ENCODE measurements around the gene PSTPIP1.

Gene PSTPIP1

DNA sequence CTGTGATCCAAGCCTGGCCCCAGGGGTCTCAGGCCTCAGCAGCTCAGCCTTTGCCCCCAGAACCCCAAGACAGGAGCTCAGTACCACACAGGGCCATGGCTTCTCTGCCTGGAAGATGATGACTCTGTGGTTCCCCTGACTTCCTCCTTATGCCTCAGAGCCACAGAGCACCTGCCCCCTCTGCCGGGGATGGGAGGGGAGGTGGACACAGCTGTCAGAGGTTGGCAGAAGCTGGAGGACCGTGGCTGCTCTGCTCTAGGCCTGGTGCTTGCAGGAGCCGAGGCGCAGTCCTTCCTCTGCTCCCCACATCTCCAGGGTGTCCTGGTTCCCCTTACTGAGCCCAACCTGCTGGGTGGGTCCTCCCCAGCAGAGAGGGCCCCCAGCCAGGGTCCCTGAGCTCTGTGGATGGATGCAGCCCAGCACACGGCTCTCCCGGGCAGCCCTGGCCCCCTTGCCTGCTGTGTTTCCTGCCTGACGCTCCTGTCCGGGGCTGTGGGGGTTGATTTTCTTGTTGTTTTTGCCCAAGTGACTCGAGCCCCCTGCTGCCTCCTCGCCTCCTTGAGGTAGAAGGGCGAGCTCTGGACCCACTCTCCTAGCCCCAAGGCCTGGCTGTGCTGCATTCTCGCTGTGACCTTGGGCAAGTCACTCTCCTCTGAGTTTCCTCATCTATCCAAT lies 36.6 kb downstream of the PSTPIP1 start:
- no peak overlapping the region for H3K4me3 ChIP-seq (ENCODE audit: low read depth, low read length)
- DNase-seq (ENCODE audit: low read depth): no peak
- TF ChIP-seq, protein P1, sequence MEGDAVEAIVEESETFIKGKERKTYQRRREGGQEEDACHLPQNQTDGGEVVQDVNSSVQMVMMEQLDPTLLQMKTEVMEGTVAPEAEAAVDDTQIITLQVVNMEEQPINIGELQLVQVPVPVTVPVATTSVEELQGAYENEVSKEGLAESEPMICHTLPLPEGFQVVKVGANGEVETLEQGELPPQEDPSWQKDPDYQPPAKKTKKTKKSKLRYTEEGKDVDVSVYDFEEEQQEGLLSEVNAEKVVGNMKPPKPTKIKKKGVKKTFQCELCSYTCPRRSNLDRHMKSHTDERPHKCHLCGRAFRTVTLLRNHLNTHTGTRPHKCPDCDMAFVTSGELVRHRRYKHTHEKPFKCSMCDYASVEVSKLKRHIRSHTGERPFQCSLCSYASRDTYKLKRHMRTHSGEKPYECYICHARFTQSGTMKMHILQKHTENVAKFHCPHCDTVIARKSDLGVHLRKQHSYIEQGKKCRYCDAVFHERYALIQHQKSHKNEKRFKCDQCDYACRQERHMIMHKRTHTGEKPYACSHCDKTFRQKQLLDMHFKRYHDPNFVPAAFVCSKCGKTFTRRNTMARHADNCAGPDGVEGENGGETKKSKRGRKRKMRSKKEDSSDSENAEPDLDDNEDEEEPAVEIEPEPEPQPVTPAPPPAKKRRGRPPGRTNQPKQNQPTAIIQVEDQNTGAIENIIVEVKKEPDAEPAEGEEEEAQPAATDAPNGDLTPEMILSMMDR (IDR thresholded peaks at IDR 0.05; ENCODE audit: control insufficient read depth, extremely low read depth, insufficient read depth): no peak

DNA sequence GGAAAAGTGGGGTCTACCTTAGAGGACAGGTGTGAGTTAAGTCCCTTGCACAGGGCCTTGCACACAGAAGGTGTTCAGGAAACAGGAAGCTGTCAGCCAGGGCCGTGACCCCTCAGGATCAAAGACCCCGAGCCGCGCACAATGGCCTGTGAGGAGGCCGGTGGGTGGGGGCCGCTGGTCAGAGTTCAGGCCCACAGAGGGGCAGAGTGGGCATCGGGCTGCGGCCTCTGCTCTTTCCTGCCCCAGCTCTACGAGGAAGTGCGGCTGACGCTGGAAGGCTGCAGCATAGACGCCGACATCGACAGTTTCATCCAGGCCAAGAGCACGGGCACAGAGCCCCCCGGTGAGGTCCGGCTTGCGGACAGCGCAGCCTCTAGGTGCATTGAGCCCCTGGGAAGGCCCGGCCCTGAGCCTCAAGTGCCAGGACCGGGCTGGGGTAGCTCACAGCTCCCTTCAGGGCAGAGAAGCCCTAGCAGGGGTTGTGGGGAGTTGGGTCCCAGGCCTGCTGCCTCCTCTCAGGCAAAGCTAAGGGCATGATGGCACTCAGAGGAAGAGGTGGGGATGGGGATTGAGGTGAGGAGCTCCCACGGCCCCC lies 37.2 kb downstream of the PSTPIP1 start:
- DNase-seq (ENCODE audit: low read depth): no peak
- TF ChIP-seq, protein P1 (IDR thresholded peaks at IDR 0.05; ENCODE audit: control insufficient read depth, extremely low read depth, insufficient read depth): no peak
- H3K4me3 ChIP-seq (ENCODE audit: low read depth, low read length): no peak overlapping the region

DNA sequence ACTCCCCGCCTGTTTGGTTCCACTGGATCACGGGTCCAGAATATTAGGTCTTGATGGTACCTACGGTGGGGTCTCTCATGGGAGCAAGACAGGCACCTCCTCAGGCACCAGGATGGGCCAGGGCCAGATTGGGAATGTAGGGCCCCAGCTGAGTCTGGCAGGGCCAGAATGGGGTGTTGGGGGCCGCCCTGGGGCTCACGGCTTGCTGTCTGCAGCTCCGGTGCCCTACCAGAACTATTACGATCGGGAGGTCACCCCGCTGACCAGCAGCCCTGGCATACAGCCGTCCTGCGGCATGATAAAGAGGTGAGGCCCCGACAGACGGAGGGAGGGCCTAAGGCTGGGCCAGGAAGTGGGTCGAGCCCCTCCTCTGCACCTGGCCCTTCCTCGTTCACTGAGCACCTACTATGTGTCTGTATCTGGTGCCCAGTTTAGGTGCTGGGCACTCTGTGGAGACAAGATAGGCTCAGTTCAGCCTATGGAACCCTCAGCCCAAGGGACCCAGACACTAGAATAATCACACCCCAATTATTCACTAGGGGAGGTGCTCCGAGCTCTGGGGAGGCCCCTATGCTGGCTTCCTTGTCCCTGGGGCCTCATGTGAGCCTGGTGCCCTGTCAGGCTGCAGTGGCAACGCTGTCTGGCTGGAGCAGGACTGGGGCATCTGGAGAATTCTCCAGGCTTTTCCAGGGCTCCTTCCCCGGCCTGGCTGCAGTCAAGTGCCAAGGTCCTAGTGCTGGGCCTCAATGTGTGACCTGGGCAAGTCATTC lies 37.9 kb downstream of the PSTPIP1 start:
- no peak overlapping the region for H3K4me3 ChIP-seq (ENCODE audit: low read depth, low read length)
- DNase-seq (ENCODE audit: low read depth): no peak
- TF ChIP-seq, protein P1 (IDR thresholded peaks at IDR 0.05; ENCODE audit: control insufficient read depth, extremely low read depth, insufficient read depth): no peak

DNA sequence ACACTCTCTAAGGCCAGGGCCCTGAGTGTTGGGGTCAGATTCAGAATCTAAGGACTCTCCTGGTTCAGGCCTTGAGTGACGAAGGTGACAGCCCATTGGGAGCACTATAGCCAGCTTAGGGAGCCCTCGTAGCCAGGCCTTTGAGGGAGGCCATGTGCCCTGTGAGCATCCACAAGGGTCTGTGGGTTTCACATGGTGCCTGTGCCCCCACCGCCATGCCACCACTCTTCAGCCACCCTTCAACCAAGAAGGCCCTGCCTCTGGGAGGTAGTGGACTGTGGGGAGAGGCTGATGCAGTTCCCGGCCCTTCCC lies 38.4 kb downstream of the PSTPIP1 start:
- TF ChIP-seq, protein P1 (IDR thresholded peaks at IDR 0.05; ENCODE audit: control insufficient read depth, extremely low read depth, insufficient read depth): no peak
- no peak overlapping the region for H3K4me3 ChIP-seq (ENCODE audit: low read depth, low read length)
- DNase-seq (ENCODE audit: low read depth): no peak

DNA sequence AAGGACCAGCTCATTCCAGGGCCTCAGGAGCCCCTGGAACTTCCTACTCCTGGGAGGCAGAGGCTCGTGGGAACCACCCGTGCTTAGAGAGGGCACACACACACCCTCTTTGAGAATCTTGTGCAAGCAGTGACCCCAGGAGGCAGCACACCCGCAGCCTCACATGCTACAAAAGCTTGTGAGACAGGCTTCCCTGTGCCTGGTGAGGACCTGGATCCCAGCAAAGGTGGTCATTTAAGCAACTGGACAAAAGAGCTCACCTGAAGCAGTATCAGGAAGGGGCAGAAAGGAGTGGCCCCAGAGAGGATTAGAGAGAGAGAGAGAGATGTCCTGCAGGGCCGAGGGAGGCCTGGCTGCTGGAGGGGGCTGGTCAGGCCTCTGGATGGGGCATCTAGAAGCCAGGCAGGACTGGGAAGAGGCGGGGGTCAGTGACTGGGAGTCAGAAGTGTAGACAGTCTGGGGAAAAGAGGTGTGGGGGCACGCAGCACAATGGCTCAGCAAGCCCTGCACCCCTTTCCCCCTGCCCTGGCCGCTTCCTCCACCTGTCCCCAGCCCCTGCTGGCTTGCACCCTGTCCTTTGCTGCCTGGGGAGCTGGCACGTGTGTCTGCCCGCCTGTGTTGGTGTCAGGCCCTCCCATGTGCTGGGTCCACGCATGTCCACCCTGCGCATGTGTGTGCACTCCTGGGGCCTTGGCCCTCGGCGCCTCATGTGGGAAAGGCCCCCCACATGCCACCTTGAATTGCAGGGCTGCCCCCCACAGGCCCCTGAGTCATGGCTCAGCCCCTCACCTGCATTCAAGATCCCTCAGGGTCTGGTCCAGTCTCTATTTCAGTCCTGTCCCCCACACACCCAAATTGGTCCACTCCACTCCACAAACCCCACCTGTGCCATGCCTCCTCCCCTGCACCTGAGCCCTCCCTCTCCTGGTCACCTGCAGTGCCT lies 39.1 kb downstream of the PSTPIP1 start:
- no peak overlapping the region for H3K4me3 ChIP-seq (ENCODE audit: low read depth, low read length)
- TF ChIP-seq, protein P1 (IDR thresholded peaks at IDR 0.05; ENCODE audit: control insufficient read depth, extremely low read depth, insufficient read depth): no peak
- no peak for DNase-seq (ENCODE audit: low read depth)

DNA sequence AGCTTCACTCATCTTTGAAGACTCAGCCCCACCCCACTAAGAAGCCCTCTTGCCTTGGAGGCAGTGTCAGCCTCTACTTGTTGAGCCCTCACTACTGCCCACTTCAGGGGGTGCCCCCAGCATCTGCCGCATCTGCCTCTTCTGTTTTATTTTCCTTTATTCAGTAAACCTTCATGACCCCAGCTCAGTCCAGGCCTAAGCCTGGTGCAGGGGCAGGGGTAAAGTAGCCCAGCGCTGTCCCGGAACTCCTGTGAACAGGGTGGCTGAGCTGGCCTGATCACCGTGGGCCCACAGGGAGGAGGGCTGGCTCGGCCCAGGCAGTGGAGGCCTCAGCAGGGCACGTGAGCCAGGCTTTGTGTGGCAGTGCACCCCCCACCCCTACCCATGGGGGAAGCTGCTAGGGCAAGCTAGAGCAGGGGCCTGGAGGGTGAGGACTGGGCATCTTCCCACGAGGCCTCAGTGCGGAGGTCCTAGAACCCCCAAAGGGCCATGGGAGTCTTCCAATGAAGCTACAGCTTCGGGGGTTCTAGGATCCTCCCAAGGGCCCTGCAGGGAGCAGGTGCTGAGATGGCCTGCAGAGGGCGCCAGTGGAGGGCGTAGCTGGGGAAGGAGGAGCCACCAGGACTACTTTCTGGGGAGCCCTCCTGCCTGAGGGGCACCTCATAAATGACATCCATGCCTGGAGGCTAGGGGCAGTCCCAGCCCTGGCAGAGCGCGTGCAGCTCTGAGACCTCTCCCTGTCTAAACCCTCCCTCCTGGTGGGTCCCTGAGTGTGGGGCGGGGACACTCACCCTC lies 40.0 kb downstream of the PSTPIP1 start:
- TF ChIP-seq, protein P1 (IDR thresholded peaks at IDR 0.05; ENCODE audit: control insufficient read depth, extremely low read depth, insufficient read depth): peak; percentile 59
- DNase-seq (ENCODE audit: low read depth): no peak
- H3K4me3 ChIP-seq (ENCODE audit: low read depth, low read length): no peak overlapping the region

Measured in LNCaP clone FGC (cell line).